Lung (tissue), 12 donors: ENCODE data around the gene IGLL1. TPM values are rescaled to one million over a fixed set of nuclear protein-coding genes. Genes with fewer than 3 reads are reported as not detected.

Experiments
- ATAC-seq: fragments of 200-7000 bp; cut with Tn5 transposase; one replicate; pipeline ENCODE4 v1.9.1; 2020; ENCODE audit warnings: moderate number of reproducible peaks; ENCODE audit not compliant: insufficient read depth, low FRiP score
- DNase-seq, 3 donors: peaks; one replicate each; pipeline ENCODE4 v3.0.0-alpha.2; 2013 to 2017
- H3K27ac ChIP-seq, 2 donors: one replicate each; pipeline ENCODE4 v1.5.1; 2013; ENCODE audit warnings: mild to moderate bottlenecking in 2 of 2, moderate library complexity in 2 of 2, control low read depth in 1 of 2, inconsistent platforms in 1 of 2, low read depth in 1 of 2, low read length in 1 of 2
- H3K27me3 ChIP-seq, 3 donors: one replicate each; pipeline ENCODE4 v1.5.1; 2013; ENCODE audit warnings: low read length in 2 of 3; ENCODE audit not compliant: control insufficient read depth in 3 of 3, insufficient read depth in 3 of 3
- H3K36me3 ChIP-seq, 4 donors: one replicate each; pipeline ENCODE4 v1.5.1; 2013; ENCODE audit warnings: low read length in 4 of 4, mild to moderate bottlenecking in 1 of 4, moderate library complexity in 1 of 4; ENCODE audit not compliant: control insufficient read depth in 4 of 4, insufficient read depth in 4 of 4
- H3K4me1 ChIP-seq, 5 donors: one replicate each; pipeline ENCODE4 v1.5.1; 2013; ENCODE audit warnings: low read length in 5 of 5, mild to moderate bottlenecking in 2 of 5, moderate library complexity in 1 of 5; ENCODE audit not compliant: control insufficient read depth in 5 of 5, insufficient read depth in 5 of 5
- H3K4me3 ChIP-seq: one replicate; pipeline ENCODE4 v1.5.1; 2013; ENCODE audit warnings: mild to moderate bottlenecking, control low read depth, moderate library complexity
- H3K9ac ChIP-seq, 2 donors: one replicate each; pipeline ENCODE4 v1.5.1; 2013; ENCODE audit warnings: low read length in 2 of 2, control low read depth in 1 of 2; ENCODE audit not compliant: insufficient read depth in 1 of 2
- H3K9me3 ChIP-seq, 4 donors: one replicate each; pipeline ENCODE4 v1.5.1; 2013; ENCODE audit warnings: low read length in 3 of 4, mild to moderate bottlenecking in 1 of 4, moderate library complexity in 1 of 4; ENCODE audit not compliant: control insufficient read depth in 4 of 4, insufficient read depth in 3 of 4
- CTCF ChIP-seq: IDR thresholded peaks from 2 replicates; pipeline ENCODE4 v1.5.1; 2012; ENCODE audit warnings: mild to moderate bottlenecking; ENCODE audit errors: control extremely low read depth, extremely low read depth
- WGBS, 2 donors: extraction: QIAGEN DNeasy Blood & Tissue Kit; methylation state at CpG; one replicate each; pipeline ENCODE4 v1.1.7; 2013; 5-methylcytosine and 5-hydroxymethylcytosine counted together
- polyA plus RNA-seq, 2 donors: library from polyadenylated mRNA; stranded (reverse); fragments of 200-250 nt; gene quantifications; one replicate each; pipeline ENCODE4 v1.2.1, GENCODE V29; 2013
- total RNA-seq, 2 donors: library from RNA; depleted of rRNA in 1 of 2; stranded (reverse); fragments of >200 nt in 1 of 2; gene quantifications; one replicate each; pipeline ENCODE4 v1.2.1, GENCODE V29; 2014 to 2021
- donor health status: control.
- donor health status: control.
- donor health status: Bipolar disorder and iron deficiency.
- donor health status: healthy.
- donor health status: DM: yes; HTN: yes; CAD: no.

Gene IGLL1
- total and polyA plus RNA-seq, 4 donors = 0.16 to 0.28 TPM; not detected in 2

- Histone ChIP-seq H3K9me3 (no peaks in the 10 kb centered on the region), H3K4me1 (peaks cover 0 to 67% (median 17%) of the 10 kb centered on the region in 5 donors), H3K9ac (no peak overlapping the region), H3K4me3 (no peak overlapping the region), H3K36me3 (no peaks in the 10 kb centered on the region), H3K27ac (no peak overlapping the region), H3K27me3 (no peaks in the 10 kb centered on the region)
- no peak for ATAC-seq
- TF ChIP-seq CTCF = no peak
- 84 to 88% methylated on average over 5 of the region's 5 CpGs for WGBS, 2 donors
- no peak for DNase-seq
Observed at GRCh38 chr22:23532731-23533130, 47.4 kb downstream of the IGLL1 start.

- Histone ChIP-seq H3K36me3 (no peaks in the 10 kb centered on the region), H3K9ac (no peak overlapping the region), H3K9me3 (no peaks in the 10 kb centered on the region), H3K4me1 (peaks cover 0 to 61% (median 17%) of the 10 kb centered on the region in 5 donors), H3K4me3 (no peak overlapping the region), H3K27me3 (no peaks in the 10 kb centered on the region), H3K27ac (no peak overlapping the region)
- WGBS, 2 donors = 86 to 89% methylated on average over 12 to 13 of the region's 13 CpGs
- no peak for TF ChIP-seq CTCF
- no peak for ATAC-seq
- DNase-seq = no peak
Observed at GRCh38 chr22:23531966-23532705, 48.0 kb downstream of the IGLL1 start.

- DNase-seq = no peak
- TF ChIP-seq CTCF = no peak
- peaks cover 0 to 57% (median 17%) of the 10 kb centered on the region in 5 donors for H3K4me1 ChIP-seq
Observed at GRCh38 chr22:23531283-23531956, 48.7 kb downstream of the IGLL1 start.

More at GRCh38 chr22:23531283-23531956, 48.7 kb downstream of the IGLL1 start:
- Histone ChIP-seq H3K9me3 (no peaks in the 10 kb centered on the region), H3K27me3 (no peaks in the 10 kb centered on the region), H3K9ac (no peak overlapping the region), H3K36me3 (no peaks in the 10 kb centered on the region), H3K27ac (no peak overlapping the region), H3K4me3 (no peak overlapping the region)
- 94 to 95% methylated on average over 24 of the region's 24 CpGs for WGBS, 2 donors
- ATAC-seq = no peak
